HL-60 (cell line): Measurements from ENCODE around the gene GPC5.

Experiments
- DNase-seq, 2 experiments: peaks; one replicate each; pipeline ENCODE4 v3.0.0-alpha.2; 2010 to 2020; ENCODE audit warnings: low read depth in 1 of 2, low spot score in 1 of 2
- H3K27ac ChIP-seq: fragments of 250-450 bp; sonication (Bioruptor Pico); replicated peaks from 2 replicates; pipeline ENCODE4 v1.5.1; 2020; ENCODE audit warnings: mild to moderate bottlenecking, moderate library complexity
- H3K27me3 ChIP-seq: fragments of 250-450 bp; sonication (Bioruptor Pico); 2 replicates; pipeline ENCODE4 v1.5.1; 2021; ENCODE audit warnings: mild to moderate bottlenecking, moderate library complexity; ENCODE audit not compliant: insufficient read depth, poor library complexity, severe bottlenecking
- H3K4me3 ChIP-seq: replicated peaks from 2 replicates; pipeline ENCODE4 v1.5.1; 2011; ENCODE audit warnings: mild to moderate bottlenecking, control low read depth, low read length; ENCODE audit not compliant: insufficient read depth
- GABPA ChIP-seq: IDR thresholded peaks from 2 replicates; pipeline ENCODE4 v1.6.1; 2012; ENCODE audit warnings: low read depth
- POLR2AphosphoS5 ChIP-seq: IDR thresholded peaks from 2 replicates; pipeline ENCODE4 v1.6.1; 2012; ENCODE audit warnings: low read depth
- SPI1 ChIP-seq: IDR thresholded peaks from 2 replicates; pipeline ENCODE4 v1.6.1; 2012; ENCODE audit warnings: low read depth, mild to moderate bottlenecking, borderline replicate concordance
- TF ChIP-seq, protein P1 (sequence below): IDR thresholded peaks from one replicate; pipeline ENCODE4 v1.5.1; 2011; ENCODE audit warnings: low read length, control low read depth, inconsistent platforms; ENCODE audit not compliant: insufficient read depth
- TF ChIP-seq, protein P2 (sequence below): IDR thresholded peaks from 2 replicates; pipeline ENCODE4 v1.6.1; 2012; ENCODE audit warnings: low read depth; ENCODE audit not compliant: insufficient replicate concordance

Gene GPC5

GRCh38 chr13:91965511-91965910 is 567.1 kb downstream of the GPC5 start:
- Histone ChIP-seq H3K27ac (no peak overlapping the region), H3K4me3 (no peak overlapping the region), H3K27me3 (no peaks in the 10 kb centered on the region)
- DNase-seq = no peak
- TF ChIP-seq, protein P1, sequence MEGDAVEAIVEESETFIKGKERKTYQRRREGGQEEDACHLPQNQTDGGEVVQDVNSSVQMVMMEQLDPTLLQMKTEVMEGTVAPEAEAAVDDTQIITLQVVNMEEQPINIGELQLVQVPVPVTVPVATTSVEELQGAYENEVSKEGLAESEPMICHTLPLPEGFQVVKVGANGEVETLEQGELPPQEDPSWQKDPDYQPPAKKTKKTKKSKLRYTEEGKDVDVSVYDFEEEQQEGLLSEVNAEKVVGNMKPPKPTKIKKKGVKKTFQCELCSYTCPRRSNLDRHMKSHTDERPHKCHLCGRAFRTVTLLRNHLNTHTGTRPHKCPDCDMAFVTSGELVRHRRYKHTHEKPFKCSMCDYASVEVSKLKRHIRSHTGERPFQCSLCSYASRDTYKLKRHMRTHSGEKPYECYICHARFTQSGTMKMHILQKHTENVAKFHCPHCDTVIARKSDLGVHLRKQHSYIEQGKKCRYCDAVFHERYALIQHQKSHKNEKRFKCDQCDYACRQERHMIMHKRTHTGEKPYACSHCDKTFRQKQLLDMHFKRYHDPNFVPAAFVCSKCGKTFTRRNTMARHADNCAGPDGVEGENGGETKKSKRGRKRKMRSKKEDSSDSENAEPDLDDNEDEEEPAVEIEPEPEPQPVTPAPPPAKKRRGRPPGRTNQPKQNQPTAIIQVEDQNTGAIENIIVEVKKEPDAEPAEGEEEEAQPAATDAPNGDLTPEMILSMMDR = no peak
- no peak for TF ChIP-seq POLR2AphosphoS5
- TF ChIP-seq GABPA = no peak
- TF ChIP-seq, protein P2, sequence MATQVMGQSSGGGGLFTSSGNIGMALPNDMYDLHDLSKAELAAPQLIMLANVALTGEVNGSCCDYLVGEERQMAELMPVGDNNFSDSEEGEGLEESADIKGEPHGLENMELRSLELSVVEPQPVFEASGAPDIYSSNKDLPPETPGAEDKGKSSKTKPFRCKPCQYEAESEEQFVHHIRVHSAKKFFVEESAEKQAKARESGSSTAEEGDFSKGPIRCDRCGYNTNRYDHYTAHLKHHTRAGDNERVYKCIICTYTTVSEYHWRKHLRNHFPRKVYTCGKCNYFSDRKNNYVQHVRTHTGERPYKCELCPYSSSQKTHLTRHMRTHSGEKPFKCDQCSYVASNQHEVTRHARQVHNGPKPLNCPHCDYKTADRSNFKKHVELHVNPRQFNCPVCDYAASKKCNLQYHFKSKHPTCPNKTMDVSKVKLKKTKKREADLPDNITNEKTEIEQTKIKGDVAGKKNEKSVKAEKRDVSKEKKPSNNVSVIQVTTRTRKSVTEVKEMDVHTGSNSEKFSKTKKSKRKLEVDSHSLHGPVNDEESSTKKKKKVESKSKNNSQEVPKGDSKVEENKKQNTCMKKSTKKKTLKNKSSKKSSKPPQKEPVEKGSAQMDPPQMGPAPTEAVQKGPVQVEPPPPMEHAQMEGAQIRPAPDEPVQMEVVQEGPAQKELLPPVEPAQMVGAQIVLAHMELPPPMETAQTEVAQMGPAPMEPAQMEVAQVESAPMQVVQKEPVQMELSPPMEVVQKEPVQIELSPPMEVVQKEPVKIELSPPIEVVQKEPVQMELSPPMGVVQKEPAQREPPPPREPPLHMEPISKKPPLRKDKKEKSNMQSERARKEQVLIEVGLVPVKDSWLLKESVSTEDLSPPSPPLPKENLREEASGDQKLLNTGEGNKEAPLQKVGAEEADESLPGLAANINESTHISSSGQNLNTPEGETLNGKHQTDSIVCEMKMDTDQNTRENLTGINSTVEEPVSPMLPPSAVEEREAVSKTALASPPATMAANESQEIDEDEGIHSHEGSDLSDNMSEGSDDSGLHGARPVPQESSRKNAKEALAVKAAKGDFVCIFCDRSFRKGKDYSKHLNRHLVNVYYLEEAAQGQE = no peak
- no peak for TF ChIP-seq SPI1

DNA sequence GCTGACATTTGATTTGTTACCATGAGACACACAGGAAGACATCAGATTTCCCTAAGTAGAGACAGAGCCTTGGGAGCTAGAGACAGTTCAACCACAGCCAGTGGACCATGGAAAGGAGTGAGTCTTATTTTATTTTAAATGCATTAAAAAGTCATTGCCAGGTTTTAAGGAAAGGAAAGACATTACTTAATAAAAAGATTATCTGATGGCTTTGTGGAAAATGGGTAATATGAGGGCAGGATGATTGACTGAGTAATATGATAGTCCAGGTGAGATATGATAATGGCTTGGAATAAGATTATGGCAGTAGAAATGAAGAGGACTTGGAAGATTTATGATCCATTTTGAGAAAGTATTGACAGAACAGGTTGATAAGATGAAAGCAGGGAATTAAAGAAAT is 580.1 kb downstream of the GPC5 start:
- Histone ChIP-seq H3K27me3 (no peaks in the 10 kb centered on the region), H3K4me3 (no peak overlapping the region), H3K27ac (no peak overlapping the region)
- DNase-seq = no peak
- TF ChIP-seq POLR2AphosphoS5 (no peak), SPI1 (no peak), GABPA (no peak)
- TF ChIP-seq, protein P2 = no peak
- TF ChIP-seq, protein P1 = no peak

DNA sequence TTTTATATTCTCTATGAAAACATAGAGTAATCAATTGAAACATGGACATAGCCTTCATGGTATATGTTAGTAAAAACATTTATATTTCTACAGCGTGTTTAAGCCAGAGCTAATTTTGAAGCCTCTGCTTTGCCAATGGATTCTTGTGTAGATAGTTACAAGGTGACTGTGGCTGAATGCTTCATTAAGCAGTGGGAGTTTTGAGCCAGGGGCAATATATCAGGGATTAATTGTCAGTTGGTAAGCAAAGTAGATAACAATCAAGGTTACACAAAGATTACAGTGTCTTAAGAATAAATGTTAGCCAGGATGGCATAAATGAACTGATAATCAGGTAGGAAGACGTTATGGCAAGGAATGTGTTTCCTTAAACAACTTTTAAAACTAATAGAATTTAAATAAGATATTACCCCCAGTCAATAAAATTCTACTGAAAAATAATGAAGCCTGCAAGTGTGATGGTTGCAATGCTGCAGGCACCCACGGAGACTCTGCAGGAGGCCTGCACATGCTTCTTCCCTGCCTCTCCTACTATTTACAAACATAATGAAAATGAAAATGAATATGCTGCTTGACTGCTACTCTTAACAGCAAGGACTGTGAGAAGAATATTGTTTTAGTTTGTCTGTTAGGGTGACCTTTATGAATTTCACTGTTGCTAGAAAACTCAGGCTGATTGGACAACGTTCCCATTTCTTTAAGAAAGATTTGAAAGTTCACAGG is 588.5 kb downstream of the GPC5 start:
- Histone ChIP-seq H3K27ac (no peak overlapping the region), H3K4me3 (no peak overlapping the region), H3K27me3 (no peaks in the 10 kb centered on the region)
- TF ChIP-seq POLR2AphosphoS5 = no peak
- TF ChIP-seq GABPA = no peak
- TF ChIP-seq, protein P1 = no peak
- TF ChIP-seq, protein P2 = no peak
- TF ChIP-seq SPI1 = no peak
- no peak for DNase-seq
